Measurements from ENCODE around the gene FAM107B. TPM values are rescaled to one million over a fixed set of nuclear protein-coding genes. Genes with fewer than 3 reads are reported as not detected.
"Not testable (repeated sequence)": the region's sequence is repeated elsewhere in the genome, so short reads cannot be mapped to it uniquely, and the experiment has no call there.

Gene FAM107B
- total and polyA plus RNA-seq, 10 of the 15 experiments (the other 5 are each of a cell fraction or from before 2014, with no cell fraction given) = 22.9 to 162 (median 86.6) TPM

DNA sequence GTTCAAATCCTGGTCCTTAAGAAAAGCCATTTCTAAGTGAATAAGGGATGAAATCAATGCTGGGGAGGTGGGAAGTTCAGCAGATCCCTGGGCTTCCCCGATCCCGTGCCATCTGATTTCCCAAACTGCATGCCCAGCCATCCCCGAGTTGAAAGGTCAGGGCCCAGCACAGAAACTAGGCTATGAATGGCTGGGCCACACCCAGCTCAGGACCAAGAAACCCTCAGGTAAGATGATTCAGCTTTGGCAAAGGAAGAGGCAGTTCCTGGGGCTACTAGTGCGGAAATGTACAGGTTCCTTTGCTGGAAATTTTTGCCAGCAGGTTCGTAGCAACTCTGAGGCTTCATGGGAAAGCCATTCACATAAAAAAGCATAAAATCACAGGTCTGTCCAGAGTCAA, 182.7 kb downstream of the FAM107B start (continued):
- TF ChIP-seq, protein P1, sequence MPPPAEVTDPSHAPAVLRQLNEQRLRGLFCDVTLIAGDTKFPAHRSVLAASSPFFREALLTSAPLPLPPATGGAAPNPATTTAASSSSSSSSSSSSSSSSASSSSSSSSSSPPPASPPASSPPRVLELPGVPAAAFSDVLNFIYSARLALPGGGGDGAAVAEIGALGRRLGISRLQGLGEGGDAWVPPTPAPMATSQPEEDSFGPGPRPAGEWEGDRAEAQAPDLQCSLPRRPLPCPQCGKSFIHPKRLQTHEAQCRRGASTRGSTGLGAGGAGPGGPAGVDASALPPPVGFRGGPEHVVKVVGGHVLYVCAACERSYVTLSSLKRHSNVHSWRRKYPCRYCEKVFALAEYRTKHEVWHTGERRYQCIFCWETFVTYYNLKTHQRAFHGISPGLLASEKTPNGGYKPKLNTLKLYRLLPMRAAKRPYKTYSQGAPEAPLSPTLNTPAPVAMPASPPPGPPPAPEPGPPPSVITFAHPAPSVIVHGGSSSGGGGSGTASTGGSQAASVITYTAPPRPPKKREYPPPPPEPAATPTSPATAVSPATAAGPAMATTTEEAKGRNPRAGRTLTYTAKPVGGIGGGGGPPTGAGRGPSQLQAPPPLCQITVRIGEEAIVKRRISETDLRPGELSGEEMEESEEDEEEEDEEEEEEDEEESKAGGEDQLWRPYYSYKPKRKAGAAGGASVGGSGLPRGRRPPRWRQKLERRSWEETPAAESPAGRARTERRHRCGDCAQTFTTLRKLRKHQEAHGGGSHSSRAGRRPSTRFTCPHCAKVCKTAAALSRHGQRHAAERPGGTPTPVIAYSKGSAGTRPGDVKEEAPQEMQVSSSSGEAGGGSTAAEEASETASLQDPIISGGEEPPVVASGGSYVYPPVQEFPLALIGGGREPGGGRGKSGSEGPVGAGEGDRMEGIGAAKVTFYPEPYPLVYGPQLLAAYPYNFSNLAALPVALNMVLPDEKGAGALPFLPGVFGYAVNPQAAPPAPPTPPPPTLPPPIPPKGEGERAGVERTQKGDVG (CRISPR knock-in tag; IDR thresholded peaks at IDR 0.05) = no peak
- TF ChIP-seq ZZZ3 (IDR thresholded peaks at IDR 0.05; ENCODE audit: control insufficient read depth, insufficient read length, low read depth) (no peak), ATF7 (IDR thresholded peaks at IDR 0.05; ENCODE audit: low read depth) (no peak), RBBP5 (conservative IDR thresholded peaks at IDR 0.05) (no peak)

DNA sequence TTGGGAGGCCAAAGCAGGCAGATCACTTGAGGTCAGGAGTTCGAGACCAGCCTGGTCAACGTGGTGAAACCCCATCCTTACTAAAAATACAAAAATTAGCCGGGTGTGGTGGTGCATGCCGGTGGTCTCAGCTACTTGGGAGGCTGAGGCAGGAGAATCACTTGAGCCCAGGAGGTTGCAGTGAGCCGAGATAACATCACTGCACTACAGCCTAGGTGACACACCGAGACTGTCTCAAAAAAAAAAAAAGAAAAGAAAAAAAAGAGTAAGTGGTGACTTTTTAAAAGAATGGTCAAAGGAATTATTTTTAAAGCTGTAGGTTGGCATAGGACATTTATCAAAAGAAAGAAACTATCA, 185.8 kb downstream of the FAM107B start:
- H3K27me3 ChIP-seq (replicated peaks in 1 of 2; ENCODE audit: control insufficient read depth in 2 of 2, insufficient read depth in 2 of 2, low read length in 1 of 2); H2AFZ ChIP-seq (ENCODE audit: control insufficient read depth, low read depth, low read length); H3K9me3 ChIP-seq (replicated peaks; ENCODE audit: control insufficient read depth, insufficient read depth, low read length); H3K9ac ChIP-seq (ENCODE audit: control insufficient read depth, insufficient read depth, low read length); H4K20me1 ChIP-seq (ENCODE audit: control insufficient read depth, insufficient read depth); H3K4me3 ChIP-seq; FAIRE-seq; ATAC-seq; DNase-seq (ENCODE audit: low read depth, low spot score); BruUV-seq (replicated peaks); in situ Hi-C loops (cut with MboI): not testable (repeated sequence)
- Histone ChIP-seq H3K79me2 (ENCODE audit: control insufficient read depth, insufficient read depth, low read length) (peaks cover 57% of the 10 kb centered on the region), H3K36me3 (ENCODE audit: control insufficient read depth in 2 of 2, insufficient read depth in 2 of 2, low read length in 1 of 2) (peaks cover 3 to 13% of the 10 kb centered on the region in 2 experiments; a peak in 3 of 4 replicates), H3K4me2 (ENCODE audit: control insufficient read depth, insufficient read depth) (peak overlapping the region; percentile 41), H3K27ac (ENCODE audit: control insufficient read depth, insufficient read depth) (peak overlapping the region; percentile 64), H3K4me1 (ENCODE audit: control insufficient read depth, insufficient read depth, low read length) (peaks cover 50% of the 10 kb centered on the region)
- ChIA-PET POLR2A (interaction anchor here (0.7 to 1.7 kb wide), 7 partner anchors 10 to 285 kb away, joined by 3 to 5 read pairs (median 3); no protein-coding TSS in a partner anchor), SMC1A (ENCODE audit: uncharacterized antibody, unreplicated experiment) (interaction anchor here (0.6 to 3.0 kb wide), 17 partner anchors 9 to 348 kb away, joined by 3 to 19 read pairs (median 5); partner anchors contain the start of genes CDNF, HSPA14 and MSANTD7), RAD21 (ENCODE audit: unreplicated experiment) (interaction anchor here (0.8 to 2.6 kb wide), 7 partner anchors 12 to 249 kb away, joined by 3 to 19 read pairs (median 6); partner anchors contain the start of genes CDNF, HSPA14 and MSANTD7), CTCF (interaction anchor here (1.1 to 2.8 kb wide), 3 partner anchors 11 to 32 kb away, joined by 4 to 17 read pairs (median 5); no protein-coding TSS in a partner anchor)
- WGBS (ENCODE audit: insufficient coverage, insufficient replicate concordance, low lambda C conversion rate, missing lambda C conversion rate) = 13% methylated on average over 5 of the region's 6 CpGs
- intact Hi-C loops (cut with micrococcal nuclease; ENCODE audit: unreplicated experiment) = loop anchor here (5.0 kb wide), 1 partner anchor 58 kb away; no protein-coding TSS in a partner anchor

Measured in GM12878 (cell line).